NB4 (cell line): Measurements from ENCODE around the gene ZC3H11A.

Source experiments
- DNase-seq: peaks from one replicate; pipeline ENCODE4 v3.0.0; 2010; ENCODE audit warnings: low read depth
- H3K4me3 ChIP-seq: one replicate; pipeline ENCODE4 v1.5.1; 2011; ENCODE audit warnings: mild to moderate bottlenecking, low read depth, low read length, moderate library complexity
- MYC ChIP-seq: IDR thresholded peaks from 2 replicates; pipeline ENCODE4 v1.6.1; 2011; ENCODE audit warnings: low read depth, low read length
- POLR2A ChIP-seq: IDR thresholded peaks from 2 replicates; pipeline ENCODE4 v1.6.1; 2011; ENCODE audit warnings: mild to moderate bottlenecking; ENCODE audit not compliant: insufficient read length; ENCODE audit errors: extremely low read depth
- TF ChIP-seq, protein P1 (sequence below): IDR thresholded peaks from 2 replicates; pipeline ENCODE4 v1.6.1; 2011; ENCODE audit warnings: low read depth, low read length
- TF ChIP-seq, protein P2 (sequence below): IDR thresholded peaks from one replicate; pipeline ENCODE4 v1.5.1; 2012; ENCODE audit warnings: low read depth, low read length

Gene ZC3H11A

DNA sequence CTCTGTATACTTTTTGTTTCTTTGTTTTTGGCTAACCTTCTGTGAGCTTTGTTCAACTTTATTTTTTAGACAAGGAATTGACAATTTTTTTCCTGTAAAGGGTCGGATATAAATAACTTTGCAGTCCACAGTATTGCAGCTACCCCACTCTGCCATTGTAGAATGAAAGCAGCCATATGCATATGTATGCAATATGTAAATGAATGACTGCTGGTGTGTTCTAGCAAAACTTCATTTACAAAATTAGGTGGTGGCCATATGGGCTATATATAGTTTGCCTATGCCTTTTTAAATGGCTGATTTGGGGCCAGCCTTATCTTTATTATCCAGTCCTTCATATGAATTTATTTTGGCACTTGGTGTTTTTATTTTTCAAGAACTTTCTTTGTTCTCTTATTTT, 48.0 kb downstream of the ZC3H11A start:
- no peak overlapping the region for H3K4me3 ChIP-seq
- no peak for DNase-seq
- TF ChIP-seq, protein P1, sequence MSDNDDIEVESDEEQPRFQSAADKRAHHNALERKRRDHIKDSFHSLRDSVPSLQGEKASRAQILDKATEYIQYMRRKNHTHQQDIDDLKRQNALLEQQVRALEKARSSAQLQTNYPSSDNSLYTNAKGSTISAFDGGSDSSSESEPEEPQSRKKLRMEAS = no peak
- TF ChIP-seq, protein P2, sequence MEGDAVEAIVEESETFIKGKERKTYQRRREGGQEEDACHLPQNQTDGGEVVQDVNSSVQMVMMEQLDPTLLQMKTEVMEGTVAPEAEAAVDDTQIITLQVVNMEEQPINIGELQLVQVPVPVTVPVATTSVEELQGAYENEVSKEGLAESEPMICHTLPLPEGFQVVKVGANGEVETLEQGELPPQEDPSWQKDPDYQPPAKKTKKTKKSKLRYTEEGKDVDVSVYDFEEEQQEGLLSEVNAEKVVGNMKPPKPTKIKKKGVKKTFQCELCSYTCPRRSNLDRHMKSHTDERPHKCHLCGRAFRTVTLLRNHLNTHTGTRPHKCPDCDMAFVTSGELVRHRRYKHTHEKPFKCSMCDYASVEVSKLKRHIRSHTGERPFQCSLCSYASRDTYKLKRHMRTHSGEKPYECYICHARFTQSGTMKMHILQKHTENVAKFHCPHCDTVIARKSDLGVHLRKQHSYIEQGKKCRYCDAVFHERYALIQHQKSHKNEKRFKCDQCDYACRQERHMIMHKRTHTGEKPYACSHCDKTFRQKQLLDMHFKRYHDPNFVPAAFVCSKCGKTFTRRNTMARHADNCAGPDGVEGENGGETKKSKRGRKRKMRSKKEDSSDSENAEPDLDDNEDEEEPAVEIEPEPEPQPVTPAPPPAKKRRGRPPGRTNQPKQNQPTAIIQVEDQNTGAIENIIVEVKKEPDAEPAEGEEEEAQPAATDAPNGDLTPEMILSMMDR = no peak
- TF ChIP-seq MYC (no peak), POLR2A (no peak)
